UCSD-AML1 (cell line): Measurements from ENCODE around the gene NOS2.
"Not testable (repeated sequence)": the region's sequence is repeated elsewhere in the genome, so short reads cannot be mapped to it uniquely, and the experiment has no call there.

Experiments used
- DNase-seq: peaks from one replicate; lab custom pipeline; 2025; ENCODE audit not compliant: unreplicated experiment; lab: John Stamatoyannopoulos, UW

Gene NOS2

DNA sequence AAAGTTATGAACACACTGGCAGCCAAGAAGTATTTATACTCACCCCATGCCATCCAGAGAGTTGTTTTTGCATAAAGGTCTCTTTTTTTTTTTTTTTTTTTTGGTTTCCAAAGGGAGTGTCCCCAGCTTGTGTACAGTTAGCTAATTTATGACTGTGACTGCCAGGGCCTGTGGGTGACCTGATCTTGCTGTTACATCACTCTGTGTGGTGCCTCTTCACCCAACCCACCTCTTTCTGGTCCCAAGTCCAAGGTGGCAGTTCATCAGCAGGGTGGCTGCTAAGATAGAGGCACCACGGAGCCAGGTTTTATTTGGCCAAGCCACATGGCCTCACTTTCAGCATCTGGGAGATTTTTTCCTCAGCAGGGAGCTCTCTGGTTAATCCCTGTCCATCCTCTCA is at the start of gene NOS2:
Gene NOS2 (minus strand): TSS at position 8 of the 400 bp plus-strand sequence. CDS start 1,720 bp downstream, outside the sequence.
- no peak for DNase-seq

DNA sequence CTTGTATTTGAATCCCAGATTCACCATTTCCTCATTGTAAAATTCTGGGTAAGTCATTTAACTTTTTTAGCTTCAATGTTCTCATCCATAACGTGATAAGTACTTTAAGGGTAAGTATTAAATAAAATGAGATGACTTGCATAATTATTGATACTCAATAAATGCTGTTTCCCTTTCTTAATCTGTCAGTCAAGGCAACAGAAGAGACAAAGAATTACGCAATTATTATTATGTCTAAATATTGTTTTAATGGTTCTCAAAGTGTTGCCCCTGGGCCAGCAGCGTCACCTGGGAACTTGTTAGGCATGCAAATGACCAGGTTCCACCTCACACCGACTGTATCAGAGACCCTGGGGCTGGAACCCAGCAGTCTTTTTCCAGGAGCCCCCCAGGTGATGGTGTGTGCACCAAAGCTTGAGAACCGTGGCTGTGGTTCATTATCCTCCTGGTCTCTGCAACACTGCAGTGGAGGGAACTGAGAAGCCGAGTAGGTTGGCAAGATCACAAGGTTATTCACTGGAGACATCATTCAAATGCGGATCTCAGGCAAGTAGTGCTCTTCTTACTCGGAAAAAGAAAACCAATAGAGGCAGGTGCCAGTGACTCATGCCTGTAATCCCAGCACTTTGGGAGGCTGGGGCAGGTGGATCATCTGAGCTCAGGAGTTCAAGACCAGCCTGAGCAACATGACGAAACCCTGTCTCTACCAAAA is 49.3 kb upstream of the NOS2 start:
- no peak for DNase-seq

DNA sequence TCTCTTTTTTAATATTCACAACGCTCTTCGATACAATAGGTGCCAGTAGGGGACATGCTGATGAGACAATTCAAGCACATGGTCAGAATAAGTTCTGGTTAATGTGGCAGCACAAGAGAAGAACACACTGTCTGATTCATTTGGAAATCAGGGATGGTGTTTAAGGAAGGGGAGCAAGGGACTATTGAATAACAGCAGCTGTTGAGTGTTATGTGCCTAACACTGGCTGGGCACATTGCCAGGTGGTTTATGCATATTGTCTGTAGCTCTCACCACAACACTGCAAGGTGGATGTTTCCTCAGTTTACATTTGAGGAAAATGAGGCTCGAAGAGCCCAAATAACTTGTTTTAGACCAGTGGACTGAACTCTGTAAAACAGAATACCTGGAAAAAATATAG is 48.6 kb upstream of the NOS2 start:
- no peak for DNase-seq

DNA sequence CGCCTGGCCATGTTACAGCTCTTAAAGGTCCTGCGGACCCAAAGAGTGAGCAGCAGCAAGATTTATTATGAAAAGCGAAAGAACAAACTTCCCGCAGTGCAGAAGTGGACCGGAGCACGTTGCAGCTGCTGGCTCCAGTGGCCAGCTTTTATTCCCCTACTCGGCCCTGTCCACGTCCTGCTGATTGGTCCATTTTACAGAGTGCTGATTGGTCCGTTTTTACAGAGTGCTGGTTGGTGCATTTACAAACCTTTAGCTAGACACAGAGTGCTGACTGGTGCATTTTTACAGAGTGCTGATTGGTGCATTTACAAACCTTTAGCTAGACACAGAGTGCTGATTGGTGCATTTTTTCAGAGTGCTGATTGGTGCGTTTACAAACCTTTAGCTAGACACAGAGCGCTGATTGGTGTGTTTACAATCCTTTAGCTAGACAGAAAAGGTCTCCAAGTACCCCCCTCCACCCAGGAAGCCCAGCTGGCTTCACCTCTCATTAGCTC is 46.5 kb upstream of the NOS2 start:
- DNase-seq = not testable (repeated sequence)

DNA sequence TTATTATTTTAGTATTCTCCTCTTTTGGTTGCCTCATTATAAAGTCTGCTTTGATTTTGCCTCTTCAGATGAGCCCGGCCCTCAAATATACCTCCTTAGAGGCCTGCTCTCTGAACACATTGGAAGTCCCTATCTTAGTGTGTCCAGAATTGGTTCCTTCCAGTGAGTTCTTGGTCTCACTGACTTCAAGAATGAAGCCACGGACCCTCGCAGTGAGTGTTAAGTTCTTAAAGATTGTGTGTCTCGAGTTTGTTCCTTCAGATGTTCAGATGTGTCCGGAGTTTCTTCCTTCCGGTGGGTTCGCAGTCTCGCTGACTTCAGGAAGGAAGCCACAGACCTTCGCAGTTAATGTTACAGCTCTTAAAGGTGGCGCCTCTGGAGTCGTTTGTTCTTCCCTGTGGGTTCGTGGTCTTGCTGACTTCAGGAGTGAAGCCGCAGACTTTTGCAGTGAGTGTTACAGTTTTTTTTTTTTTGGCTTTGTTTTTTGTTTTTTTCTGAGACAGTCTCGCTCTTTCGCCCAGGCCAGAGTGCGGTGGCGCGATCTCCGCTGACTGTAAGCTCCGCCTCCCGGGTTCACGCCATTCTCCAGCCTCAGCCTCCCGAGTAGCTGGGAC is 45.8 kb upstream of the NOS2 start:
- DNase-seq = peak; percentile 69

- DNase-seq = no peak
Observed at GRCh38 chr17:27845264-27846041, 45.1 kb upstream of the NOS2 start.

DNA sequence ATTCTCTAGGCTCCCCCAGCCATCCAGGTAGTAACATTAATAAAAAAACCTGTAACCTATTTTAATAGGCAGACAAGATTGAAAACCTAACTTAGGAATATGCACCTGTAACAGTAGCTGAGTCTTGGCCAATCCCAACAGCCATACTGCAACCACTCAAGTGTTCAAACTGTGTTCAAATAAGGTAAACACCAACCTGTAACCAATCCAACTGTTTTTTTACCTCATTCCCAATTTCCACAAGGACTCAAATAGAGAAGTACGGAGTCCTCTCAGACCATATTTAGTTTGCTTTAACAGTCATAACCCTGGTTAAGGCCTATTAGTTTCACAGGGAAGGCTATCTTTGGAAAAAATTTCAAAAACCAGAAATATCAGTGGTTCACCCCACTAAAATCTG is 40.4 kb upstream of the NOS2 start:
- DNase-seq = no peak

- DNase-seq = not testable (repeated sequence)
Observed at GRCh38 chr17:27840406-27840678, 40.0 kb upstream of the NOS2 start.

DNA sequence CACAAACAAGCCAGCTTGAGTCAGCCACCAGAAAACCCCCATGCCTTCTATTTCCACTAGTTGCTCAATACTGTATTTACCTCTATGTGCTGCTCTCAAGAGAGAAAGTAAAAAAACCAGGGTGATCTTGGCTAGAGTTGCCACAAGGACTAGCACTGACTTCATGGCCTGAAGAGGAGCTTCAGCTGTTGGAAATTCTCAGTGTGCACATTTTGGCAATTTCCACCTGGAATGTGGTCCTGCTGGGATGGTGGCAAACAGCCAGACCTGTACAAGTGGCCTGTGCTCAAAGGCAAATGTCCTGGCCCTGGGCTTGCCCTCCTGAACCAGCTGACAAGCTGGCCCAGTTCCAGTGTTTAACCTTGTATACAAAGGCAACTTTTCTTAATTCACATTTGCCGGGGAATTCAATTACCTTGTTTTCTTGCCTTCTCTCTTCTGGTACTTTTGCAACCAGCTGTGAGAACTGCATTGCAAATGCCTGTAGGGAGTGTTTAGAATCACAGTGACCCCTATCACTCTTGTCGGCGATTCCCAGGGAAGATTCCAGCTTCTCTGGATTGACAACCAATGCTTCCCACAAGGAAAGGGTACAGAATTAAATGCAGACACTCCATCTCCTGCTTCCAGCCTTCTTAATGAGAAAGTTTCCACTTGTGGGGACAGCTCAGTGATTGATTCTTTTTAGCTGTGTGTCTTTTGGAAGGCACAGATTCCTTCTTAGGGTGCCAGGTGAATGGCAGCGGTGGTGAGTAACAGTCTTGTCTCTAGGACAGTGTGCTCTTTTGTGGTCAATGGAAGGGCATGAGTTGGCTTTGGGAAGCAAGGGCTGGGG is 39.5 kb upstream of the NOS2 start:
- not testable (repeated sequence) for DNase-seq

- DNase-seq = not testable (repeated sequence)
Observed at GRCh38 chr17:27838607-27839006, 38.3 kb upstream of the NOS2 start.

- not testable (repeated sequence) for DNase-seq
Observed at GRCh38 chr17:27837769-27838168, 37.4 kb upstream of the NOS2 start.

DNA sequence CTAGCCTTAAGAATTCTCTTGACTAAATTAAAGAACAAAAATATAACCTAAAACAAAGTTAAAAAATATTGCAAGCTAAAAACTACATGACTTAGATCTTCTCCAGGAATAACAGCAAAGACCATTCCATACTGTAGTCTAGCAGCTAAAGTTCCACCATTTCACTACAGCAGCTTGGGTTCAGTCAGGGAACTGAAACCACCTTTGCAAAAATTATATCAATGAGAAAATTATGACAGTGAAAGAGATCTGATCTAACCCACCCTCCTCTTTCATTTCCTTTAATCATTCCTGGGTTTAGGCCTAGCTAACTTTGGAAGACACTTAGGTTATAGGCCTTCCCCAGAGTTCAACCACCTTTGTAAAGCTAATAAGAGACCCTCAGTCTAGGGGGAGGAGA is 36.3 kb upstream of the NOS2 start:
- no peak for DNase-seq

GRCh38 chr17:27834571-27834970 is 34.2 kb upstream of the NOS2 start:
- DNase-seq = no peak

DNA sequence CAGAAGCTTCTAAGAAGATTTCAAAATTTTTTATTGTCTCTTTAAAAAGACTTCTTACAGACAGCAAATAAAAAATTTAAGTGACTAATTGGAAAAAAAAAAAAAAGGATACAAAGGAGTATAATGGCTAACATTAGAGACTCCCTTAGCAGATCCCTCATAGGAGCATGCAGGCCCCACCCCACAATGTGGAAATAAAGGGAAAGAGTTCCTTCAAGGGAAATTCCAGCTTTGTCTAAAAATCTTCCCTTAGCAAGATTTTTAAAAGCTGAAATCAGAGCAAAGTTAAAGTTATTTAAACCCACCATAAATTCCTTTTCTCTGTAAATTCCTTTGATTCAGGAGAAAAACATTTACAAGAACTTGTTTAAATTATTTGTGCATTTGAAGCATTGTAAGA is 32.5 kb upstream of the NOS2 start:
- DNase-seq = no peak

DNA sequence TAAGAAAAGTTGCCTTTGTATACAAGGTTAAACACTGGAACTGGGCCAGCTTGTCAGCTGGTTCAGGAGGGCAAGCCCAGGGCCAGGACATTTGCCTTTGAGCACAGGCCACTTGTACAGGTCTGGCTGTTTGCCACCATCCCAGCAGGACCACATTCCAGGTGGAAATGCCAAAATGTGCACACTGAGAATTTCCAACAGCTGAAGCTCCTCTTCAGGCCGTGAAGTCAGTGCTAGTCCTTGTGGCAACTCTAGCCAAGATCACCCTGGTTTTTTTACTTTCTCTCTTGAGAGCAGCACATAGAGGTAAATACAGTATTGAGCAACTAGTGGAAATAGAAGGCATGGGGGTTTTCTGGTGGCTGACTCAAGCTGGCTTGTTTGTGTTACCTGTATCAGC is 29.6 kb upstream of the NOS2 start:
- not testable (repeated sequence) for DNase-seq

DNA sequence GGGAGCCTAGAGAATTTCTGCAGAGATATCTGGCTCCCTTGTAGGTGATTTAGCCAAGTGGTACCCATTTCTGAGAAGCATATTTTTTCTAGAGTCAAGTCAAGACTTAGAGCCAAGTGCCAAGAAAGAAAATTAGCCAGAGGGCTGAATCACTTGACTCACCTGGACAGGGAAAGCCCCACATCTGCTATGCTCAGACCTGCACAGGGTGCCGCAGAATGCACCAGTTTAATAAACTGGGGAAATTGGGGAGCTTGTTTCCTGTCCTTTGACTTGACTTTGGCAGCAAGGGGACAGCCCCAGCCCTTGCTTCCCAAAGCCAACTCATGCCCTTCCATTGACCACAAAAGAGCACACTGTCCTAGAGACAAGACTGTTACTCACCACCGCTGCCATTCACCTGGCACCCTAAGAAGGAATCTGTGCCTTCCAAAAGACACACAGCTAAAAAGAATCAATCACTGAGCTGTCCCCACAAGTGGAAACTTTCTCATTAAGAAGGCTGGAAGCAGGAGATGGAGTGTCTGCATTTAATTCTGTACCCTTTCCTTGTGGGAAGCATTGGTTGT is 28.9 kb upstream of the NOS2 start:
- not testable (repeated sequence) for DNase-seq

DNA sequence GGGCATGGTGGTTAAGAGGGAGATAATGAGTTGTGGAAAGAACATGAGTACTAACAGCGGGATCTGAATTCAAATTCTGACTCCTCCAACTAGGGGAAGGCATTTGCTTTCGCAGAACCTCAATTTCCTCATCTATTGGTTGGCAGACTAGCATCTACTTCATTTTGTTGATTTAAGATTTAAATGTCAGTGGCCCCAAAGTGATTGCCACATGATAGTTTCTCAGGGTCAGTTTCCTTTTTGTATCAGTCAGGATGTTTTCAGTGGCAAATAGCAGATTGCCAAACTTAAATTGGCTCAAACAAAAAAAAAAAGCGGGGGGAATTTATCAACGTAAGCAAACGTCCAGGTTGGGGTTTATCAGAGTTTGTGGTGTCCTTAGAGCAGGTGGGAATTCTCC is 25.1 kb upstream of the NOS2 start:
- no peak for DNase-seq

DNA sequence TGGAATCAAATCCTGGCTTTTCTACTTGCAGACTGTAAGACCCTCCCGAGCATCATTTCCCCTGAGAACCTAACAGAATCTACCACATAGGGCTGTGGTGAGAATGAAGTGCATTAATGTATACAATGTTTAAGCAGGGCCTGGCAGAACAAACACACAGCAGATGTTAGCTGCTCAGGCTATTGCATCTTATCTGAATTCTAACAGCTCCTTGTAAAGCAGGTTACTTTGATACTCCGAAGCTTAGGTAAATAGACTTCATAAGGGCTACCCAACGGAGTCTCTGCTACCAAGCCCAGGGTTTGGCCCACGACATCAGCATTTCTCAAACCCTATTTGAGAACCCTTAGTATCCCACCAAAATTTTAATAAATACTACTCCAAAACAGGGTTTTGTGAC is 24.4 kb upstream of the NOS2 start:
- DNase-seq = no peak

GRCh38 chr17:27824176-27824715 is 23.9 kb upstream of the NOS2 start:
- DNase-seq = no peak

DNA sequence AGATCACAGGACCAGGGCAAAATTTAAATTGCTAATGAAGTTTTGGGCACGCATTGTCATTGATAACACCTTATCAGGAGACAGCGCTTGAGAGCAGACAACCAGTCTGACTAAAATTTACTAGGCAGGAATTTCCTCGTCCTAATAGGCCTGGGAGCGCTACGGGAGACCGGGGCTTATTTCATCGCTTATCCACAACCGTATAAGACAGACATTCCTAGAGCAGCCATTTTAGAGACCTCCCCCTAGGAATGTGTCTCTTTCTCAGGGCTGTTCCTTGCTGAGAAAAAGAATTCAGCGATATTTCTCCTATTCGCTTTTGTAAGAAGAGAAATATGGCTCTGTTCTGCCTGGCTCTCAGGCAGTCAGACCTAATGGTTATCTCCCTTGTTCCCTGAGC is 21.8 kb upstream of the NOS2 start:
- not testable (repeated sequence) for DNase-seq

DNA sequence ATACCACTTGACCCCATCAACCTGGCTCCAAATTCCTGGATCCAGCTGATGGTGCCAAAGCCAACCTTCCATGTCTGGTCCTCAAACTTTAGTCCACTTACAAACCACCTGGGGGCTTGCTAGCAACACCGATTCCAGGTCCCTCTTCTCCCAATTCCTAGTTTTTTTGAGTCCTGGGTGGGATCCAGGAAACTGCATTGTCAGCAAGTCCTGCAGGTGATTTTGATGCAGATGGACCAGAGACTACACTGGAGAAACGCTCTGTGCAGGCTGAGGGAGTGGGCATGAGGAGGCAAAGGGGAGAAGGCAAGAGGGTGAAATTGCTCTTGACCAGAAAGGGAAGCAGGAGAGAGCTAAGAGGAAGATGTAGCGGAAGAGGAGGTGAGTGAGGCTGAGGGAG is 21.0 kb upstream of the NOS2 start:
- no peak for DNase-seq
